GM12864 (cell line): ENCODE results near the gene C2CD2.

ENCODE experiments used
- DNase-seq: peaks from one replicate; pipeline ENCODE4 v3.0.0-alpha.2; 2011; ENCODE audit warnings: low read depth
- H3K4me3 ChIP-seq: 2 replicates; pipeline ENCODE4 v1.5.1; 2011; ENCODE audit warnings: mild to moderate bottlenecking, low read depth, low read length, control low read depth
- TF ChIP-seq, protein P1 (sequence below): IDR thresholded peaks from 2 replicates; pipeline ENCODE4 v1.5.1; 2011; ENCODE audit warnings: low read depth, mild to moderate bottlenecking, moderate library complexity, low read length, control low read depth, inconsistent platforms; ENCODE audit errors: missing control alignments

Gene C2CD2

DNA sequence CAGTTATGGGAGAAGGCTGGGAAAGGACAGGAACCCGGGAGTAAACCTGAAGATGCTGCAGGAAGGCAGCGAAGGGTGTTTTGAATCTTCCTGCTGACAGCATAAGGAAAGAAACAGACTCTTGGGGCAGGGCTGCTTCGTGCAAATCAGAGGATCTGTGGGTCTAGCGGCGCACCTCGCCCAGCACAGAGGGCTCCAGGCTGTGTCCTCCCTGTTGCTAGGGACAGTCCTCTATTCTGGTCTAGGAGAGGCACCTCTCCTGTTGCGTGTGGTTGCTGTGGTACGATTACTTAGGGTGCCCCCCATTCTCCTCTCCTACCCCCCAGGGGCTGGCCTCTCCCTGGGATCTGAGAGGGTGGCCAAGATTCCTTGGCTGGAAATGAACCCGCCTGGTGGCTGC is 11.4 kb downstream of the C2CD2 start:
- DNase-seq: no peak
- H3K4me3 ChIP-seq: no peak overlapping the region
- TF ChIP-seq, protein P1, sequence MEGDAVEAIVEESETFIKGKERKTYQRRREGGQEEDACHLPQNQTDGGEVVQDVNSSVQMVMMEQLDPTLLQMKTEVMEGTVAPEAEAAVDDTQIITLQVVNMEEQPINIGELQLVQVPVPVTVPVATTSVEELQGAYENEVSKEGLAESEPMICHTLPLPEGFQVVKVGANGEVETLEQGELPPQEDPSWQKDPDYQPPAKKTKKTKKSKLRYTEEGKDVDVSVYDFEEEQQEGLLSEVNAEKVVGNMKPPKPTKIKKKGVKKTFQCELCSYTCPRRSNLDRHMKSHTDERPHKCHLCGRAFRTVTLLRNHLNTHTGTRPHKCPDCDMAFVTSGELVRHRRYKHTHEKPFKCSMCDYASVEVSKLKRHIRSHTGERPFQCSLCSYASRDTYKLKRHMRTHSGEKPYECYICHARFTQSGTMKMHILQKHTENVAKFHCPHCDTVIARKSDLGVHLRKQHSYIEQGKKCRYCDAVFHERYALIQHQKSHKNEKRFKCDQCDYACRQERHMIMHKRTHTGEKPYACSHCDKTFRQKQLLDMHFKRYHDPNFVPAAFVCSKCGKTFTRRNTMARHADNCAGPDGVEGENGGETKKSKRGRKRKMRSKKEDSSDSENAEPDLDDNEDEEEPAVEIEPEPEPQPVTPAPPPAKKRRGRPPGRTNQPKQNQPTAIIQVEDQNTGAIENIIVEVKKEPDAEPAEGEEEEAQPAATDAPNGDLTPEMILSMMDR: no peak

DNA sequence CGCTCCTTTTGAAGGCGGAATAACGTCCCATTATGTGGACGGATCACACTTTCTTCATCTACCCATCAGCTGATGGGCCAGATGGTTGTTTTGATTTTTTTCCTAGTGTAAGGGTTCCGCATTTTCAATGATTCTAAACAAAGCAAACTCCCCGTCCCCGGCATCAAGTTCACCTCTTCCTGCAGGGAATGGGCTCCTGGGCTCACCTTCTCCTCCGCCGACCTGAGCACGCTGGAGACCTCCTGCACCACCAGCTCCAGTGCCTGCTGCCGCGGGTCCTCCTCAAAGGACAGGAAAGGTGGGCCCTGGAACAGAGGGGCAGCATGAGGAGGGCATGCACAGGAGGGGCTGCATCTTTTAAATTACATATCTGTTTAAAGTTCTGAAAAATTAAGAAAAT is 11.9 kb downstream of the C2CD2 start:
- TF ChIP-seq, protein P1: no peak
- H3K4me3 ChIP-seq: no peak overlapping the region
- no peak for DNase-seq

DNA sequence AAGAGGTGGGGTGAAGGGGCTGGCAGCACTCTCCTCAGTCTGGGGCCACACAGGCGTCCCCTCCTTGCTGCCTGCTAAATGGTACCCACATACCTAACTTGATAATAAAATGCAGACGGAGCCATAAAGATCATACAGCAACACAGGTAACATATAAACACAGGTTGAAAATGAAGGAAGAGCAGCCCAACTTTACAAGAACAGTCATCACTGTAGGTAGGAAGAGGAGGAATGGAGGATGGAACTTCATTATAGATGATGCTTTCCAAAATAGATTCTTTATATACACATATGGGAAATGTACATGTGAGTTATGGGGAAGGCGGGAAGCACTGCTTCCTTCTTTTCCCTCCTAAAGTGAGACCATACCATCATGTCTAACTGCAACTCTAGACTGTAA is 13.4 kb downstream of the C2CD2 start:
- TF ChIP-seq, protein P1: no peak
- no peak overlapping the region for H3K4me3 ChIP-seq
- DNase-seq: no peak

DNA sequence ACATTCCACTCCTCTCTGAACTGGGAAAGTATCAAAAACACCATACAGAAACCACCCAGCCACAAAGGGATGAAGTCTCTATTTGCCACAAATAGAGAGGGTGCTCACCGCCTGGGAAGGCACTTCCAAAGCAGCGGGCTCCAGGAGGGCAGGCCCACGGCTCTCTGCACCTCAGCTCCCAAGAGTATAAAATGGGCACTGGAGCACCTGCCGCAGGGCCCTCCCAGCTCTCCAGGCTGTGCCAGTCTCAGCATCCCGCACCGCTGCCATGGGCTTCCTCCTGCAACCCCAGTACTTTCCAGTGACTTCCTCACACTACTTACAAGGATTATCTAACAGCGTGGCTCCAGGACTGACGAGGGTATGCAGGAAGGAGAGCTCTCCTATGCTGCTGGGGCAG is 14.4 kb downstream of the C2CD2 start:
- DNase-seq: no peak
- no peak overlapping the region for H3K4me3 ChIP-seq
- TF ChIP-seq, protein P1: no peak

DNA sequence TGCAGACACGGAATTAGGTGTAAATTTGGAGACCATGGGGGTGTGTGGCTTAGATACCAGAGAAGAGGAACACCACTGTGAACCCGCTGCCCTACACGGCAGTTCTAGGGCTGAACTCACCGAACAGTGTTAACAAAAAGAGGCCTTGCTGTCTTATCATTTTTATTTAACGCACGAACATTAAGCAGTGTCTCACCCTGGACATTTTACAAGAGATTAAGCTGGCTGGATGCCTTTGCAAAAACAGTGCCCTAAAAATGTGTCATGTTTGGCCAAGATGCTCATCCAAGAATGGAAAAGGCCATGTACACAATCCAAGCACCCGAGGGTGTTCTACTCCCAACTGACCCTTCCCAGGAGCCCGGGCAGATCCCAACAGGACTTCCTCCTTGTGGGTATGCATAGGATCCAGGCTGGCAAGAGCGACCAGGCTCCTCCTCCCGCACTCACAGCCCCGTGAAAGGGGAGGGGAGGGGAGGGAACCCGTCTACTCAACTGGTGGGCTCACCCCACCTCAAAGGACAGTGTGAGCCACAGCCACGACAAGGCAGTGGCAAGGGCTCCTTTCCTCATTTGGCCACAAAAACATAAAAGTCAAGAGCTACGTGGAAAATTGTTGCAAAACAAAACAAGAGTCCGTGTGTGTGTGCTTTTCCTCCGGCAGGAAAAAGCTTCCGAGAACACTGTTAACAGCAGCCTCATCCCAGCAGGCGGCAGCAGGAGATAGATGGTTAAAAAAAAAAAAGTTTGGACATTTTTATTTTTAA is 20.3 kb downstream of the C2CD2 start:
- TF ChIP-seq, protein P1: no peak
- no peak overlapping the region for H3K4me3 ChIP-seq
- DNase-seq: no peak

DNA sequence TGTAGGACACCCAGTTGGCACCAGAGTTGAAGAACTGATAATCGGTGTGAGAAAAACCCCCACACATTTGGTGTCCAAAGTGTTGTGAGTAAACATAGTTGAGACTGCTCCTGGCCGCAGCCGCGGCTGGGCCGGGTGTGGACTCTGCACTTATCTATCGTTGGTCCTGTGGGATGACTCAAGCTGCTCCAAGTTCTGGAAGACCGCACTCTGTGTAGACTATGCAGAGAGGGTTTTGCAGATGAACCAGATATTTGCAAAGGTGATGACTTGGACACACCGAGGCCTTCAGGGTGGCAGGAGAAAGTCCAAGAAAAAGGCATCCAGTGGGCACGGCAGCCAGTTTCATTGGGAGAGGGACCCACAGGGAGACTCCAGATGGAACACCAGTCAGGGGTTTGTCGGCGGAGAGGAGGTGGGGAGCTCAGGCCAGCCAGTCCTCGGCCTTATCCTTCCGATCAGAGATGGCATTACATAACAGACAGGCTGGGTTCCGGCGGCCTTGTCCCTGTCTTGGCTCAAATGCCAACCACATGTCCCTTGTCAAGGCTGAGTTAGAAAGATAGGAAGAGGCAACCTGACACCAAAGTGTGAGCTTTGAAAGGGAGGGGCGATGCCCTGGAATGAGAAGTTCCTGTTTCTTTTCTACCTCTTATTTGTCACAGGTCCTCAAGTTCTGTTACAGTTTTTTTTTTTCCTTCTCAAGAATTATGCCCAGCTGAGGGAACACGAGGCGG is 21.1 kb downstream of the C2CD2 start:
- no peak for DNase-seq
- TF ChIP-seq, protein P1: no peak
- H3K4me3 ChIP-seq: no peak overlapping the region
